ENCODE measurements around the gene BBS7. TPM values are rescaled to one million over a fixed set of nuclear protein-coding genes. Genes with fewer than 3 reads are reported as not detected.

The BBS7 gene
- total RNA-seq, 1 donor from 2014 or later, result 26.4 TPM

DNA sequence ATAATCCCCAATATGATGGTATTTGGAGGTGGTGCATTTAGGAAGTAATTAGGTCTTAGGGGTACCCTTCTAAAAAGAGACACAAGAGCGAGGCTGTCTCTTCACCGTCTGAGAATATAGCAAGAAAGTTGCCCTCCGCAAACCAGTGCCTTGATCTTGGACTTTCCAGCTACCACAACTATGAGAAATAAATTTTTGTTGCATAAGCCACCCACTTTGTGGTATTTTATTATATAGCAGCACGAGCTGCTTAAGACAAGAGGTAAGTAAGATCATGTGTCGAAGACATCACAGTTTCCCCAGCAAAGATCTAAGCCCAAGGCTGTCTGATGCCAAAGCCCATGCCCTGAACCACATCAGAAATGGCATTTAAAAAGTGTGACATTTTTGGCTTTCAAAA lies 78.8 kb downstream of the BBS7 start:
- peaks cover 16% of the 10 kb centered on the region for H3K27me3 Mint-ChIP-seq (ENCODE audit: low read depth)
- no peak for DNase-seq (ENCODE audit: low read depth, low spot score)
- H3K36me3 Mint-ChIP-seq (ENCODE audit: low read depth), result no peaks in the 10 kb centered on the region
- H3K27ac Mint-ChIP-seq (ENCODE audit: unreplicated experiment), result no peak overlapping the region
- peaks cover 7% of the 10 kb centered on the region for H3K4me1 Mint-ChIP-seq
- TF ChIP-seq CTCF (conservative IDR thresholded peaks at IDR 0.05), result no peak
- no peak overlapping the region for H3K4me3 Mint-ChIP-seq
- no peaks in the 10 kb centered on the region for H3K9me3 Mint-ChIP-seq

DNA sequence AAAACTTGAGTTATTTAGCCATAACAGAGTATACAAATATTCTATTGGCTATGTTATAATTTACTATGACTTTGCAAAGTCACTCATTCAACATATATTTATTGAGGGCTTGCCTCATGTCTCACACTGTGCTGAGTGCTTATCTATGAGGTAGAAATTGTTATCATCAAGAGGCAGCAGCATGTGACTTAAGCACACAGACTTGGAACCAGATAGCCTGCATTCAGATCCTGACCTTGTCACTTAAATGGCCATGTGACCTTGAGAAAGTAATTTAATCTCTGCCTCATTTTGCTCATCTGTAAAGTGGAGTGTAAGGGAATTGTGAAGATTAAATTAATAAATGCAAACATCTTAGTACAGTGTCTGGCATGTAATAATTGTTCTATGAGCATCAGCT lies 79.3 kb downstream of the BBS7 start:
- H3K27me3 Mint-ChIP-seq (ENCODE audit: low read depth), result peaks cover 16% of the 10 kb centered on the region
- no peaks in the 10 kb centered on the region for H3K36me3 Mint-ChIP-seq (ENCODE audit: low read depth)
- TF ChIP-seq CTCF (conservative IDR thresholded peaks at IDR 0.05), result no peak
- no peak for DNase-seq (ENCODE audit: low read depth, low spot score)
- no peaks in the 10 kb centered on the region for H3K9me3 Mint-ChIP-seq
- H3K4me3 Mint-ChIP-seq, result no peak overlapping the region
- no peak overlapping the region for H3K27ac Mint-ChIP-seq (ENCODE audit: unreplicated experiment)
- H3K4me1 Mint-ChIP-seq, result peaks cover 2% of the 10 kb centered on the region

DNA sequence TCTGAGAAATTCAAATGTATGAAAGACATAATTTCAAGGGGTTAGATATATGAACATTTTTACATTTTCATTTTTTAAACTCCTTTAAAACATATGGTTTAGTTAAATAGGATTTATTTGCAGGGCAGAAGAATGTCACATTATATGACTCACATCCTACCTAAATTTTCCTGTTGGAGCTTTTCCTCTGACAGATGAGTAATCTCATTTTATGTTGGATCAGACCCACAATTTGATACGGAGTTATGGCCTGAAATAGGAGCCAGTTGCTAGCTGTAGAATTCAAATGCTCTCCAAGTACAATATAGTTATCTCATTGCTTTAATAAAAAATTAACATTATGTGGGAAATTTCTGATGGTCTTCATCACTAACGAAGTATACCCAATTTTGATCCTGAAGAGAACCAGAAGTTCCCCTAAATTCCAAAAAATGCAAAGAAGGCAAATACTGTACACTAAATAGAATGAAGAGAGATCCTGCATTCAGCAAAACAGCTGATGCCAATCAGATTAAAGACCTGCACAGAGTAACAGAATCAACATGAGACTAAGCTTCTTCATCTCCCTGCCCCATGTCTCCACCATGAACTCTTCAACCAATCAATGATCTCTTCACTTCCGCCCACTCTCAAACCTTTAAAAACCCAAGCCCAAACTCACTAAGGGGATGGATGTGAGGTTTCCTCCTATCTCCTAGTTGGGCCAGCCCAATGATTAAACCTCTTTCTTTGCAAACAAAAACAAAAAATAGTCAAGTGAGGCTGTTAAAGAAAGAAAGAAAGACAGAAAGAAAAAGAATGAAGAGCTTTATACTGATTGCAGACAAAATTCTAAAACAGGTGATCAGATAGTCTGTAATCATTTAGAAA lies 80.1 kb downstream of the BBS7 start:
- H3K4me3 Mint-ChIP-seq, result no peak overlapping the region
- H3K27ac Mint-ChIP-seq (ENCODE audit: unreplicated experiment), result no peak overlapping the region
- H3K9me3 Mint-ChIP-seq, result no peaks in the 10 kb centered on the region
- H3K4me1 Mint-ChIP-seq, result no peaks in the 10 kb centered on the region
- no peaks in the 10 kb centered on the region for H3K36me3 Mint-ChIP-seq (ENCODE audit: low read depth)
- peaks cover 16% of the 10 kb centered on the region for H3K27me3 Mint-ChIP-seq (ENCODE audit: low read depth)
- no peak for TF ChIP-seq CTCF (conservative IDR thresholded peaks at IDR 0.05)
- DNase-seq (ENCODE audit: low read depth, low spot score), result no peak

DNA sequence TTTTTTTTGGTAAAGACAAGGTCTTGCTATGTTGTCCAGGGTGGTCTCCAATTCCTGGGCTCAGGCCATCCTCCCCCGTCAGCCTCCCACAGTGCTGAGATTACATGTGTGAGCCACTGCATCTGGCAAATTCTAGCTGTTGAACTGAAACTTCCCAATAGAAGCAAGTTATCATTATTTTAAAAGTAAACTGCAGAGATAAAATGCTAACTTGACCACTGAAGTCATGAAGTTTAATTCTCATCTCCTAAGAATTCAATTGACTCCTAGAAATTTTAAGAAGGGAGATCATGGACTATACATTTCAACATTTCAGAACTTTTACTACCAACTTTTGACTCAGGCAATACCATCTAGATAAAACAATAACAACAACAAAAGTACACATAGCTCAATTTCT lies 80.8 kb downstream of the BBS7 start:
- no peak overlapping the region for H3K4me3 Mint-ChIP-seq
- H3K4me1 Mint-ChIP-seq, result no peaks in the 10 kb centered on the region
- no peak for DNase-seq (ENCODE audit: low read depth, low spot score)
- no peak overlapping the region for H3K27ac Mint-ChIP-seq (ENCODE audit: unreplicated experiment)
- H3K36me3 Mint-ChIP-seq (ENCODE audit: low read depth), result no peaks in the 10 kb centered on the region
- H3K27me3 Mint-ChIP-seq (ENCODE audit: low read depth), result peaks cover 18% of the 10 kb centered on the region
- H3K9me3 Mint-ChIP-seq, result no peaks in the 10 kb centered on the region
- no peak for TF ChIP-seq CTCF (conservative IDR thresholded peaks at IDR 0.05)

DNA sequence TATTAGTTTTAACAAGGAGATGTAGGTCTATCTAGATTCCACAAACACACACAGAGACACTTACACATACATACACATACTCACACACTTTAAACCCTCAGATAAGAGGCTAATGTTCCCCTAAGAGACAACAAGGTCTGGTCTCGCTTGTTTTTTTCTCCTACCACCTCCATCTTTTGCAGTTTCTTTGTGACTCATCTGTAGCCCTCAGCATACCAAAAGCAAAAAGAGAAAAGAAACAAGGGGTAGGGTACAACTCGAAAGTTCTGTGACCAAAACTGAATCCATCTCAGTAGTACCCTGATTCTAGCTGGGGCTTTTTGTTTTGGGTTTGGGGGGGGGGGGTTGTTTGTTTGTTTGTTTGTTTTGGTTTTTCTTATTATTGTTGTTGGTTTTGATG lies 81.4 kb downstream of the BBS7 start:
- H3K27me3 Mint-ChIP-seq (ENCODE audit: low read depth), result peaks cover 19% of the 10 kb centered on the region
- no peak for TF ChIP-seq CTCF (conservative IDR thresholded peaks at IDR 0.05)
- H3K9me3 Mint-ChIP-seq, result no peaks in the 10 kb centered on the region
- H3K4me1 Mint-ChIP-seq, result no peaks in the 10 kb centered on the region
- no peak overlapping the region for H3K4me3 Mint-ChIP-seq
- H3K36me3 Mint-ChIP-seq (ENCODE audit: low read depth), result no peaks in the 10 kb centered on the region
- no peak for DNase-seq (ENCODE audit: low read depth, low spot score)
- H3K27ac Mint-ChIP-seq (ENCODE audit: unreplicated experiment), result no peak overlapping the region
